ENCODE data around the gene VWA7.

The VWA7 gene

GRCh38 chr6:31806470-31807272 lies 29.5 kb upstream of the VWA7 start, which contains the start of gene LSM2 (continued):
- TF ChIP-seq ZNF585B (tag by site-specific recombination; IDR thresholded peaks at IDR 0.05) (no peak), ZNF335 (tag by site-specific recombination; conservative IDR thresholded peaks at IDR 0.05) (peak; percentile 99), KLF9 (tag by site-specific recombination; IDR thresholded peaks at IDR 0.05; ENCODE audit: low read depth) (peak; percentile 39; the same call in 1 of the 2 replicates), ZNF394 (tag by site-specific recombination; IDR thresholded peaks at IDR 0.05; ENCODE audit: borderline replicate concordance) (peak; percentile 53; the same call in 1 of the 2 replicates), ZXDB (tag by site-specific recombination; IDR thresholded peaks at IDR 0.05) (peak; percentile 80), CTCF (tag by site-specific recombination; IDR thresholded peaks at IDR 0.05) (peak; percentile 96), WT1 (tag by site-specific recombination; IDR thresholded peaks at IDR 0.05) (peak; percentile 45; the same call in 1 of the 2 replicates), KLF16 (tag by site-specific recombination; IDR thresholded peaks at IDR 0.05) (0 out of 2 replicates have a peak, but pooled peaks have one; percentile 32), ZNF610 (tag by site-specific recombination; IDR thresholded peaks at IDR 0.05; ENCODE audit: borderline replicate concordance) (peak; percentile 57; the same call in 1 of the 2 replicates), ZNF660 (tag by site-specific recombination; IDR thresholded peaks at IDR 0.05) (peak; percentile 45), ZNF677 (tag by site-specific recombination; IDR thresholded peaks at IDR 0.05) (no peak), KLF1 (tag by site-specific recombination; IDR thresholded peaks at IDR 0.05) (peak; percentile 35; the same call in 1 of the 2 replicates), ZNF692 (tag by site-specific recombination; IDR thresholded peaks at IDR 0.05) (peak; percentile 52), ZNF600 (tag by site-specific recombination; IDR thresholded peaks at IDR 0.05) (peak; percentile 73; the same call in 1 of the 2 replicates), ZNF341 (tag by site-specific recombination; IDR thresholded peaks at IDR 0.05; ENCODE audit: low read depth) (0 out of 2 replicates have a peak, but pooled peaks have one; percentile 20)
- TF ChIP-seq, protein P1, sequence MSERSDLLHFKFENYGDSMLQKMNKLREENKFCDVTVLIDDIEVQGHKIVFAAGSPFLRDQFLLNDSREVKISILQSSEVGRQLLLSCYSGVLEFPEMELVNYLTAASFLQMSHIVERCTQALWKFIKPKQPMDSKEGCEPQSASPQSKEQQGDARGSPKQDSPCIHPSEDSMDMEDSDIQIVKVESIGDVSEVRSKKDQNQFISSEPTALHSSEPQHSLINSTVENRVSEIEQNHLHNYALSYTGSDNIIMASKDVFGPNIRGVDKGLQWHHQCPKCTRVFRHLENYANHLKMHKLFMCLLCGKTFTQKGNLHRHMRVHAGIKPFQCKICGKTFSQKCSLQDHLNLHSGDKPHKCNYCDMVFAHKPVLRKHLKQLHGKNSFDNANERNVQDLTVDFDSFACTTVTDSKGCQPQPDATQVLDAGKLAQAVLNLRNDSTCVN (tag by site-specific recombination; optimal IDR thresholded peaks at IDR 0.05) = peak; percentile 99
- TF ChIP-seq, protein P2, sequence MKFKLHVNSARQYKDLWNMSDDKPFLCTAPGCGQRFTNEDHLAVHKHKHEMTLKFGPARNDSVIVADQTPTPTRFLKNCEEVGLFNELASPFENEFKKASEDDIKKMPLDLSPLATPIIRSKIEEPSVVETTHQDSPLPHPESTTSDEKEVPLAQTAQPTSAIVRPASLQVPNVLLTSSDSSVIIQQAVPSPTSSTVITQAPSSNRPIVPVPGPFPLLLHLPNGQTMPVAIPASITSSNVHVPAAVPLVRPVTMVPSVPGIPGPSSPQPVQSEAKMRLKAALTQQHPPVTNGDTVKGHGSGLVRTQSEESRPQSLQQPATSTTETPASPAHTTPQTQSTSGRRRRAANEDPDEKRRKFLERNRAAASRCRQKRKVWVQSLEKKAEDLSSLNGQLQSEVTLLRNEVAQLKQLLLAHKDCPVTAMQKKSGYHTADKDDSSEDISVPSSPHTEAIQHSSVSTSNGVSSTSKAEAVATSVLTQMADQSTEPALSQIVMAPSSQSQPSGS (tag by site-specific recombination; IDR thresholded peaks at IDR 0.05; ENCODE audit: low read depth) = 0 out of 2 replicates have a peak, but pooled peaks have one; percentile 7

DNA sequence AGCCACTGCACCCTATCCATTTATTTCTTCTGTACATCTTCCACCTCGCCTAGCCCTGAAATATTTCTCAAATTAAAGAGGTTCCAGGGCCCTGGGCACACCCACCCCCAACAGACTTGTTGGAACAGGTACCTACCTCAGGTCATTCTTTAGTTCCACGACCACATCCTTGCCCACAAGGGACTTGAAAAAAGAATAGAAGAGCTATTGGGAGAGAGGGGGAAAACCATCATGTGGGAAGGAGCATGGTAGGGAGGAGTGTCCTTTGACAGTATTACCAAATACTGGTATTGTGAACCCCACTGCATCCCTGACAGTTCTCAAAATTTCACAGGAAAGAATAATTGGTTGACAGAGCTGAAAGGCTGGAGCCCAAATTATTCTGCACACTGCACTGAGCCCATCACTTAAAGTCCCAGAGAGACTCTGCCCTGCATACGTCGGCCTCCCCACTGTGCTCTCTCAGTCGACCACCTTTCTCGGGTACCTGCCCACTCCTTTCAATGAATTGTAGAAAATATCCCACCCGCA lies 28.9 kb upstream of the VWA7 start:
- H3K4me1 ChIP-seq (ENCODE audit: control insufficient read depth, insufficient read depth, low read length) = no peaks in the 10 kb centered on the region
- ChIA-PET CTCF (interaction anchor here (0.5 to 5.0 kb wide), 17 partner anchors 9 to 674 kb away, joined by 3 to 55 read pairs (median 4); partner anchors contain the start of genes C6orf47, DDAH2, HSPA1B and VARS1), POLR2A (interaction anchor here (0.8 to 4.8 kb wide), 20 partner anchors 9 to 274 kb away, joined by 3 to 187 read pairs (median 10); partner anchors contain the start of genes ABHD16A, BAG6, CLIC1 and CSNK2B)
- peak; percentile 68 for TF ChIP-seq ZNF341 (tag by site-specific recombination; IDR thresholded peaks at IDR 0.05; ENCODE audit: low read depth)
- TF ChIP-seq KLF9 (tag by site-specific recombination; IDR thresholded peaks at IDR 0.05; ENCODE audit: low read depth) = no peak
- H3K36me3 ChIP-seq (ENCODE audit: control insufficient read depth in 2 of 2, insufficient read depth in 1 of 2, low read length in 2 of 2) = peaks cover 16 to 34% of the 10 kb centered on the region in 2 experiments; a peak in 2 of 3 replicates
- H3K27ac ChIP-seq (ENCODE audit: extremely low read depth, low read depth, low read length) = peak overlapping the region; percentile 65
- peak overlapping the region; percentile 91 for H3K4me3 ChIP-seq (ENCODE audit: low read depth, low read length)
- no peaks in the 10 kb centered on the region for H3K9me3 ChIP-seq (ENCODE audit: control insufficient read depth, insufficient read depth, low read depth, low read length)
